ENCODE measurements around the gene RNLS. TPM values are rescaled to one million over a fixed set of nuclear protein-coding genes. Genes with fewer than 3 reads are reported as not detected.

The RNLS gene
- total RNA-seq, 1 experiment from 2014 or later: not detected

GRCh38 chr10:88433565-88434186 lies 149.4 kb downstream of the RNLS start:
- no peak for DNase-seq (ENCODE audit: unreplicated experiment)
- no peaks in the 10 kb centered on the region for H3K36me3 Mint-ChIP-seq (ENCODE audit: insufficient read depth, unreplicated experiment)
- H3K27ac Mint-ChIP-seq (ENCODE audit: low read depth, unreplicated experiment): no peak overlapping the region
- intact Hi-C loops (cut with micrococcal nuclease): no loop called here
- ChIA-PET POLR2A (interaction anchor here (0.7 to 1.0 kb wide), 3 partner anchors 17 to 587 kb away, joined by 3 to 4 read pairs (median 4); no protein-coding TSS in a partner anchor), CTCF (no interaction called here)
- peaks cover 7% of the 10 kb centered on the region for H3K9me3 Mint-ChIP-seq (ENCODE audit: unreplicated experiment)
- BruUV-seq (replicated peaks): no TSS peak
- H3K27me3 Mint-ChIP-seq (ENCODE audit: insufficient read depth, unreplicated experiment): no peaks in the 10 kb centered on the region
- H3K4me1 Mint-ChIP-seq (ENCODE audit: insufficient read depth, unreplicated experiment): peaks cover 10% of the 10 kb centered on the region
- TF ChIP-seq CTCF (IDR thresholded peaks at IDR 0.05; ENCODE audit: unreplicated experiment): no peak
- H3K4me3 Mint-ChIP-seq (ENCODE audit: unreplicated experiment): no peak overlapping the region

- no peak for DNase-seq (ENCODE audit: unreplicated experiment)
- Mint-ChIP-seq H3K27me3 (ENCODE audit: insufficient read depth, unreplicated experiment) (no peaks in the 10 kb centered on the region), H3K4me1 (ENCODE audit: insufficient read depth, unreplicated experiment) (peaks cover 13% of the 10 kb centered on the region), H3K36me3 (ENCODE audit: insufficient read depth, unreplicated experiment) (no peaks in the 10 kb centered on the region), H3K9me3 (ENCODE audit: unreplicated experiment) (peaks cover 7% of the 10 kb centered on the region), H3K27ac (ENCODE audit: low read depth, unreplicated experiment) (no peak overlapping the region), H3K4me3 (ENCODE audit: unreplicated experiment) (no peak overlapping the region)
- ChIA-PET CTCF (interaction anchor here (0.6 kb wide), 1 partner anchor 379 kb away, joined by 5 read pairs; no protein-coding TSS in a partner anchor), POLR2A (interaction anchor here (1.2 kb wide), 1 partner anchor 568 kb away, joined by 3 read pairs; the partner anchor contains the start of gene KLLN)
- no TSS peak for BruUV-seq (replicated peaks)
- intact Hi-C loops (cut with micrococcal nuclease): no loop called here
- no peak for TF ChIP-seq CTCF (IDR thresholded peaks at IDR 0.05; ENCODE audit: unreplicated experiment)
Observed at GRCh38 chr10:88431103-88431502, 152.0 kb downstream of the RNLS start.

- POLR2A ChIA-PET: interaction anchor here (1.2 kb wide), 1 partner anchor 567 kb away, joined by 3 read pairs; no protein-coding TSS in a partner anchor
- DNase-seq (ENCODE audit: unreplicated experiment): no peak
- intact Hi-C loops (cut with micrococcal nuclease): no loop called here
- H3K36me3 Mint-ChIP-seq (ENCODE audit: insufficient read depth, unreplicated experiment): no peaks in the 10 kb centered on the region
- H3K27ac Mint-ChIP-seq (ENCODE audit: low read depth, unreplicated experiment): no peak overlapping the region
- peaks cover 7% of the 10 kb centered on the region for H3K9me3 Mint-ChIP-seq (ENCODE audit: unreplicated experiment)
- no TSS peak for BruUV-seq (replicated peaks)
- H3K4me3 Mint-ChIP-seq (ENCODE audit: unreplicated experiment): no peak overlapping the region
- H3K4me1 Mint-ChIP-seq (ENCODE audit: insufficient read depth, unreplicated experiment): peaks cover 13% of the 10 kb centered on the region
- CTCF ChIA-PET: interaction anchor here (0.6 kb wide), 1 partner anchor 437 kb away, joined by 3 read pairs; no protein-coding TSS in a partner anchor
- TF ChIP-seq CTCF (IDR thresholded peaks at IDR 0.05; ENCODE audit: unreplicated experiment): no peak
- no peaks in the 10 kb centered on the region for H3K27me3 Mint-ChIP-seq (ENCODE audit: insufficient read depth, unreplicated experiment)
Observed at GRCh38 chr10:88428976-88429375, 154.1 kb downstream of the RNLS start.

- peaks cover 7% of the 10 kb centered on the region for H3K9me3 Mint-ChIP-seq (ENCODE audit: unreplicated experiment)
- TF ChIP-seq CTCF (IDR thresholded peaks at IDR 0.05; ENCODE audit: unreplicated experiment): no peak
- peaks cover 13% of the 10 kb centered on the region for H3K4me1 Mint-ChIP-seq (ENCODE audit: insufficient read depth, unreplicated experiment)
- H3K36me3 Mint-ChIP-seq (ENCODE audit: insufficient read depth, unreplicated experiment): no peaks in the 10 kb centered on the region
- POLR2A ChIA-PET: interaction anchor here (1.2 kb wide), 2 partner anchors 515 to 567 kb away, joined by 3 read pairs; no protein-coding TSS in a partner anchor
- no TSS peak for BruUV-seq (replicated peaks)
- DNase-seq (ENCODE audit: unreplicated experiment): peak; percentile 63
- H3K27me3 Mint-ChIP-seq (ENCODE audit: insufficient read depth, unreplicated experiment): no peaks in the 10 kb centered on the region
- CTCF ChIA-PET: interaction anchor here (0.6 kb wide), 1 partner anchor 437 kb away, joined by 3 read pairs; no protein-coding TSS in a partner anchor
- intact Hi-C loops (cut with micrococcal nuclease): no loop called here
- H3K4me3 Mint-ChIP-seq (ENCODE audit: unreplicated experiment): no peak overlapping the region
- H3K27ac Mint-ChIP-seq (ENCODE audit: low read depth, unreplicated experiment): no peak overlapping the region
Observed at GRCh38 chr10:88428442-88428841, 154.7 kb downstream of the RNLS start.
